ENCODE data around the gene ZNF862.

Gene ZNF862

DNA sequence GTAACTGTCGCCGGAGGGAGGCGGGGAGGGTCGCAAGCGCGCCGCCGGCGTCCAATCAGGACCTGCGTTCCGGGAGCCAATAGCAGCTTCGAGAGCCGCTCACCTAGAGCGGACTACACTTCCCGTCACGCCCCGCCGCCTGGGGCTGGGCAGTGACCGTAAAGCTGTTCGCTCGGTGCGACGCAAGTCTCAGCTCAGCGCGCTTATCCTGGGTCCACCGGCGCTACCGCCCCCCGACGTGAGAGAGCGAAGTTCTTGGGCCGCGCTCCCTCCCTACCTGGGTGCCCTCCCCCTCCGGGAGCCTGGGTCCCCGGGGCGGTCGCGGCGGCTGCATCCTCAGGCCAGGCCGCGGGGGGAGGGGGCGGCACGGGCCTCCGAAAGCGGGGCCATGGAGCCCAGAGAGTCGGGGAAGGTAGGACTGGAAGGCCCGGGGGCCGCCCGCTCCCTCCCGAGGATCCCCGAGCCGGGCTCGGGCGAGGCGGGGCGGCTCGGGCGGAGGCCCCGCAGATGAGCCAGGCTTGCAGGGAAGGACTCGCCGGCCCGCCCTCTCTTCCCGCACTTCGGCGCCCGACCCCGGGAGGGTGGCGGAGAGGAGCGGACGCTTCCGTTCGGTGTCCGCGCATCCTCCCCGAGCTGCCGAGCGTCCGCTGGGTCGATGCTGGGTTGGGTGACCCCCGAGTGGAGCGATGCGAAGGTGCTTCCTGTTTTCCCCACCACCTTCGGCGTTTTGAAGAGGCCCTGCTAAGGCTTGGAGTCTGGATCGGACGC is at the start of gene ZNF862:
Gene ZNF862, plus strand, starts transcription at position 152 of the 768 bp plus-strand sequence. Its CDS starts 237 bp downstream, at position 389.
- TF ChIP-seq, protein P1, sequence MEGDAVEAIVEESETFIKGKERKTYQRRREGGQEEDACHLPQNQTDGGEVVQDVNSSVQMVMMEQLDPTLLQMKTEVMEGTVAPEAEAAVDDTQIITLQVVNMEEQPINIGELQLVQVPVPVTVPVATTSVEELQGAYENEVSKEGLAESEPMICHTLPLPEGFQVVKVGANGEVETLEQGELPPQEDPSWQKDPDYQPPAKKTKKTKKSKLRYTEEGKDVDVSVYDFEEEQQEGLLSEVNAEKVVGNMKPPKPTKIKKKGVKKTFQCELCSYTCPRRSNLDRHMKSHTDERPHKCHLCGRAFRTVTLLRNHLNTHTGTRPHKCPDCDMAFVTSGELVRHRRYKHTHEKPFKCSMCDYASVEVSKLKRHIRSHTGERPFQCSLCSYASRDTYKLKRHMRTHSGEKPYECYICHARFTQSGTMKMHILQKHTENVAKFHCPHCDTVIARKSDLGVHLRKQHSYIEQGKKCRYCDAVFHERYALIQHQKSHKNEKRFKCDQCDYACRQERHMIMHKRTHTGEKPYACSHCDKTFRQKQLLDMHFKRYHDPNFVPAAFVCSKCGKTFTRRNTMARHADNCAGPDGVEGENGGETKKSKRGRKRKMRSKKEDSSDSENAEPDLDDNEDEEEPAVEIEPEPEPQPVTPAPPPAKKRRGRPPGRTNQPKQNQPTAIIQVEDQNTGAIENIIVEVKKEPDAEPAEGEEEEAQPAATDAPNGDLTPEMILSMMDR (IDR thresholded peaks at IDR 0.05; ENCODE audit: extremely low read depth, insufficient read depth, missing control alignments) = no peak
- peak; percentile 99 for DNase-seq (ENCODE audit: low spot score)
- in situ Hi-C loops (cut with MboI; ENCODE audit: low pct_unique_long_range_greater_than_20kb, low sequenced_read_pairs, unreplicated experiment) = no loop called here

DNA sequence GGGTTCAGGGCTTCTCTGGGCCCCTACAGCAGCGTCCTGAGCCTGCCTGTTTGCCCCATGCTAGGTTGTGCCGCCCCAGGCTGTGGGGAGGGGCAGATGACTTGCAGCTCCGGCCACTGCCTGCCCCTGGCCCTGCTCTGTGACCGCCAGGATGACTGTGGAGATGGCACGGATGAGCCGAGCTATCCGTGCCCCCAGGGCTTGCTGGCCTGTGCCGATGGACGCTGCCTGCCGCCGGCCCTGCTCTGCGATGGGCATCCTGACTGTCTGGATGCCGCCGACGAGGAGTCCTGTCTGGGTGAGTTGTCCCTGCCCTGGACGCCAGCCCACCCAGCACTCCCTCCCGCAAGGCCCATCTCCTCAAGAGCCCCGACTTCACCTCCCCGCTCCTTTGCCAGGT is 49.1 kb upstream of the ZNF862 start:
- in situ Hi-C loops (cut with MboI; ENCODE audit: low pct_unique_long_range_greater_than_20kb, low sequenced_read_pairs, unreplicated experiment) = no loop called here
- TF ChIP-seq, protein P1 (IDR thresholded peaks at IDR 0.05; ENCODE audit: extremely low read depth, insufficient read depth, missing control alignments) = no peak
- no peak for DNase-seq (ENCODE audit: low spot score)

DNA sequence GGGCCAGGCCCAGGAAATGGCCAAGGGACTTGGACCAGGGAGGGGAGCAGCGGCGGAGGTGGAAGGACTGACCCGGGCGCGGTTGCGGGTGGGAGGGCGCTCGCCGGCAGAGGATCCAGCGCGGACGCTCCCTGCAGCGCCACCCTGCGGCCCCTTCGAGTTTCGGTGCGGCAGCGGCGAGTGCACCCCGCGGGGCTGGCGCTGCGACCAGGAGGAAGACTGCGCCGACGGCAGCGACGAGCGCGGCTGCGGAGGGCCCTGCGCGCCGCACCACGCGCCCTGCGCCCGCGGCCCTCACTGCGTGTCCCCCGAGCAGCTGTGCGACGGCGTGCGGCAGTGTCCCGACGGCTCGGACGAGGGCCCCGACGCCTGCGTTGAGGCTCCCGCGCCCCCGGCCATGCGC is 48.0 kb upstream of the ZNF862 start:
- in situ Hi-C loops (cut with MboI; ENCODE audit: low pct_unique_long_range_greater_than_20kb, low sequenced_read_pairs, unreplicated experiment) = no loop called here
- TF ChIP-seq, protein P1 (IDR thresholded peaks at IDR 0.05; ENCODE audit: extremely low read depth, insufficient read depth, missing control alignments) = peak; percentile 51
- DNase-seq (ENCODE audit: low spot score) = no peak

DNA sequence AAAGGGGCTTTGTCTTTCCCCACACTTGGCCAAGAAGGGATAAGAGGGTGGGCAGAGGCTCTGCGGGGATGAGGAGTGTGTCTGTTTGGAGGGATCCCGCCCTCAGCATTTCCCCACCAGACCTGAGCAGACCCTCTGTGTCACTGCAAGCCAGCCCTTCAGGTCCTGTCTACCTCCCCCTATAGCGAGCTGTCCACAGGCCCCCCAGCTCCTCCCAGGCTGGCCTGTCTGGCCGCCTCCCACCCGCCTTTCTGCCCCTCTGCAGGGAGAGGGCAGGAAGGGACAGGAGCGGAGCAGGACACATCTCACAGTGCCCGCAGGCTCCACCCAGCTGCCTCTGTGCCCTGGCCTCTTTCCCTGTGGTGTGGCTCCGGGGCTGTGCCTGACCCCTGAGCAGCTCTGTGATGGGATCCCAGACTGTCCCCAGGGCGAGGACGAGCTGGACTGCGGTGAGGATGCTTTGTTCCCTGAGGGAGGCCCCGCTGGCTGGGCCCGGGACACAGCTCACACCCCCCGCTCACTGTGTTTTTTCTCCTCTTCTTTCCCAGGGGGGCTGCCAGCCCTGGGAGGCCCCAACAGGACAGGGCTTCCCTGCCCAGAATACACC is 47.3 kb upstream of the ZNF862 start:
- in situ Hi-C loops (cut with MboI; ENCODE audit: low pct_unique_long_range_greater_than_20kb, low sequenced_read_pairs, unreplicated experiment) = no loop called here
- no peak for DNase-seq (ENCODE audit: low spot score)
- TF ChIP-seq, protein P1 (IDR thresholded peaks at IDR 0.05; ENCODE audit: extremely low read depth, insufficient read depth, missing control alignments) = no peak

DNA sequence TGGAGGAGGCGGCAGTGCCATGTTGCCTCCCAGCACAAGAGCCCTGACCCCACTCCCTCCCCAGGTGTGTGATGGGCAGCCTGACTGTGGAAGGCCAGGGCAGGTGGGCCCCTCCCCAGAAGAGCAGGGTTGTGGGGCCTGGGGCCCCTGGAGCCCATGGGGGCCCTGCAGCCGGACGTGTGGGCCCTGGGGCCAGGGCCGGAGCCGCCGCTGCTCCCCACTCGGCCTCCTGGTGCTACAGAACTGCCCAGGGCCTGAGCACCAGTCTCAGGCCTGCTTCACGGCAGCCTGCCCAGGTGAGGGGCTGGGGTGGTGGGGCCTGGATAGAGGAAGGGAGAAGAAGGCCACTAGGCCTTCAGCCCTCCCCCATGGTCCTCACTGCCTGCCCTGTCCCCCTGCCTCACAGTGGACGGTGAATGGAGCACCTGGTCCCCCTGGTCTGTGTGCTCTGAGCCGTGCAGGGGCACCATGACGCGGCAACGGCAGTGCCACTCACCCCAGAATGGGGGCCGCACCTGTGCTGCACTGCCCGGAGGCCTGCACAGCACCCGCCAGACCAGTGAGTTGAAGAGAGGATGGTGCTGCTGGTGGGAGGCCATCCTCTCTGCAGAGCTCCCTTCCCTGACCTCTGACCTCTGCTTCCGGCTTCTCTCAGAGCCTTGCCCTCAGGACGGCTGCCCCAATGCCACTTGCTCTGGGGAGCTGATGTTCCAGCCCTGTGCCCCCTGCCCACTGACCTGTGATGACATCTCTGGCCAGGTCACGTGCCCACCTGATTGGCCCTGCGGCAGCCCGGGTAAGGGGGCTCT is 46.6 kb upstream of the ZNF862 start:
- DNase-seq (ENCODE audit: low spot score) = no peak
- TF ChIP-seq, protein P1 (IDR thresholded peaks at IDR 0.05; ENCODE audit: extremely low read depth, insufficient read depth, missing control alignments) = no peak
- in situ Hi-C loops (cut with MboI; ENCODE audit: low pct_unique_long_range_greater_than_20kb, low sequenced_read_pairs, unreplicated experiment) = no loop called here

DNA sequence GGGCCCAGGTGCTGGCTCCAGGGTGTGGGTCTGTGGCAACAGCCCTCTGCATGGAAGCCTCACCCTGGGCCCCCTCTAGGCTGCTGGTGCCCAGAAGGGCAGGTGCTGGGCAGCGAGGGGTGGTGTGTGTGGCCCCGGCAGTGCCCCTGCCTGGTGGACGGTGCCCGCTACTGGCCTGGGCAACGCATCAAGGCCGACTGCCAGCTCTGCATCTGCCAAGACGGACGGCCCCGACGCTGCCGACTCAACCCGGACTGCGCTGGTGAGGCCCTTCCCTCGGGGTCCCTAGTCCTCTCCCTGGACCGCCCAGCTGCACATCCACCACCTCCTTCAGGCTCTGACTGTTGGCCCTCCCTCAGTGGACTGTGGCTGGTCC is 46.0 kb upstream of the ZNF862 start:
- no peak for DNase-seq (ENCODE audit: low spot score)
- TF ChIP-seq, protein P1 (IDR thresholded peaks at IDR 0.05; ENCODE audit: extremely low read depth, insufficient read depth, missing control alignments) = no peak
- in situ Hi-C loops (cut with MboI; ENCODE audit: low pct_unique_long_range_greater_than_20kb, low sequenced_read_pairs, unreplicated experiment) = no loop called here
